Colonic mucosa (tissue), 4 donors: Measurements from ENCODE around the gene GAS7. TPM values are rescaled to one million over a fixed set of nuclear protein-coding genes. Genes with fewer than 3 reads are reported as not detected.

Source experiments
- DNase-seq: peaks from one replicate; pipeline ENCODE4 v3.0.0-alpha.2; 2020
- H3K27ac ChIP-seq: fragments of 200-600 bp; one replicate; pipeline ENCODE4 v1.8.0; 2021
- H3K27me3 ChIP-seq: fragments of 200-600 bp; one replicate; pipeline ENCODE4 v1.8.0; 2021
- H3K36me3 ChIP-seq: fragments of 200-600 bp; one replicate; pipeline ENCODE4 v1.8.0; 2021
- H3K4me1 ChIP-seq: fragments of 200-600 bp; one replicate; pipeline ENCODE4 v1.8.0; 2021; ENCODE audit warnings: mild to moderate bottlenecking
- H3K4me3 ChIP-seq: fragments of 200-600 bp; one replicate; pipeline ENCODE4 v1.8.0; 2021
- H3K9ac ChIP-seq, 2 donors: one replicate each; pipeline ENCODE4 v1.7.0; 2013; ENCODE audit warnings: control low read depth in 2 of 2, low read depth in 2 of 2, low read length in 2 of 2
- H3K9me3 ChIP-seq: fragments of 200-600 bp; one replicate; pipeline ENCODE4 v1.8.0; 2021
- CTCF ChIP-seq: fragments of 200-600 bp; IDR thresholded peaks from one replicate; pipeline ENCODE4 v1.8.0; 2022; ENCODE audit warnings: antibody characterized with exemption, mild to moderate bottlenecking
- intact Hi-C: fragments of 100-400 bp; cut with DNase I; formaldehyde crosslinking; loops from one replicate; pipeline ENCODE4 v1.14.1; 2022
- total RNA-seq, 2 donors: library from RNA; stranded (reverse); fragmentation: NEBNext Ultra II Directional in 1 of 2; extraction: Animal tissue kit (Norgen Biotek cat#: 25700) in 1 of 2; gene quantifications; one replicate each; pipeline ENCODE4 v1.2.1, GENCODE V29; 2021
- donor health status: healthy.
- donor health status: DM: no; HTN: no; CAD: no.
- donor health status: DM: no; HTN: no; CAD: no.

GAS7 gene
- total RNA-seq, 2 donors from 2014 or later = 4.7 to 17.0 TPM

- intact Hi-C loops = no loop called here
- TF ChIP-seq CTCF = no peak
- no peak overlapping the region for H3K27ac ChIP-seq
Observed at GRCh38 chr17:10073941-10074340, 124.5 kb downstream of the GAS7 start.

GRCh38 chr17:10072556-10073425 lies 125.6 kb downstream of the GAS7 start:
- Histone ChIP-seq H3K9ac (no peak overlapping the region), H3K9me3 (no peaks in the 10 kb centered on the region), H3K27ac (no peak overlapping the region), H3K4me3 (no peak overlapping the region), H3K27me3 (no peaks in the 10 kb centered on the region), H3K4me1 (no peaks in the 10 kb centered on the region), H3K36me3 (no peaks in the 10 kb centered on the region)
- no peak for TF ChIP-seq CTCF
- intact Hi-C loops = no loop called here
- no peak for DNase-seq

More at GRCh38 chr17:10073941-10074340, 124.5 kb downstream of the GAS7 start:
- no peaks in the 10 kb centered on the region for H3K27me3 ChIP-seq
- H3K4me3 ChIP-seq = no peak overlapping the region
- no peak for DNase-seq
- no peaks in the 10 kb centered on the region for H3K9me3 ChIP-seq
- H3K4me1 ChIP-seq = no peaks in the 10 kb centered on the region
- H3K9ac ChIP-seq = no peak overlapping the region
- H3K36me3 ChIP-seq = no peaks in the 10 kb centered on the region

- Histone ChIP-seq H3K27ac (no peak overlapping the region), H3K9ac (no peak overlapping the region), H3K4me1 (no peaks in the 10 kb centered on the region), H3K4me3 (no peak overlapping the region), H3K27me3 (no peaks in the 10 kb centered on the region), H3K36me3 (no peaks in the 10 kb centered on the region), H3K9me3 (no peaks in the 10 kb centered on the region)
- DNase-seq = no peak
- TF ChIP-seq CTCF = no peak
- intact Hi-C loops = no loop called here
Observed at GRCh38 chr17:10072086-10072485, 126.3 kb downstream of the GAS7 start.

- no peak overlapping the region for H3K9ac ChIP-seq
- DNase-seq = no peak
- H3K27me3 ChIP-seq = no peaks in the 10 kb centered on the region
- no peak overlapping the region for H3K27ac ChIP-seq
- no peak overlapping the region for H3K4me3 ChIP-seq
- H3K9me3 ChIP-seq = no peaks in the 10 kb centered on the region
- intact Hi-C loops = no loop called here
- H3K36me3 ChIP-seq = no peaks in the 10 kb centered on the region
- TF ChIP-seq CTCF = no peak
- no peaks in the 10 kb centered on the region for H3K4me1 ChIP-seq
Observed at GRCh38 chr17:10071141-10071540, 127.3 kb downstream of the GAS7 start.

GRCh38 chr17:10070690-10071089 lies 127.7 kb downstream of the GAS7 start:
- TF ChIP-seq CTCF = no peak
- no peak overlapping the region for H3K9ac ChIP-seq
- DNase-seq = no peak
- no peaks in the 10 kb centered on the region for H3K27me3 ChIP-seq
- no peaks in the 10 kb centered on the region for H3K9me3 ChIP-seq
- no peak overlapping the region for H3K4me3 ChIP-seq
- no peak overlapping the region for H3K27ac ChIP-seq
- H3K4me1 ChIP-seq = no peaks in the 10 kb centered on the region
- H3K36me3 ChIP-seq = no peaks in the 10 kb centered on the region
- intact Hi-C loops = no loop called here
